Activated CD8-positive, alpha-beta memory T cell treated with anti-CD3 and anti-CD28 coated beads, Interleukin-2, amount 50 U/mL, for 1 hour (primary cell): ENCODE results near the gene UCN2.

Source experiments
- DNase-seq: peaks from one replicate; pipeline ENCODE4 v3.0.0-alpha.2; 2020; ENCODE audit errors: extremely low read depth

Gene UCN2

GRCh38 chr3:48591436-48591835, 27.9 kb upstream of the UCN2 start:
- DNase-seq: no peak

- DNase-seq: no peak
Measured at GRCh38 chr3:48588230-48588629, 24.6 kb upstream of the UCN2 start.

- no peak for DNase-seq
Measured at GRCh38 chr3:48587686-48588085, 24.1 kb upstream of the UCN2 start.

GRCh38 chr3:48585411-48585810, 21.8 kb upstream of the UCN2 start:
- no peak for DNase-seq

GRCh38 chr3:48584836-48585235, 21.3 kb upstream of the UCN2 start:
- no peak for DNase-seq

GRCh38 chr3:48581621-48582481, 18.3 kb upstream of the UCN2 start:
- no peak for DNase-seq

GRCh38 chr3:48576647-48577046, 13.1 kb upstream of the UCN2 start:
- no peak for DNase-seq

GRCh38 chr3:48575366-48575765, 11.8 kb upstream of the UCN2 start:
- DNase-seq: no peak

GRCh38 chr3:48573973-48574585, 10.5 kb upstream of the UCN2 start:
- DNase-seq: no peak

GRCh38 chr3:48572517-48572916, 8.9 kb upstream of the UCN2 start:
- DNase-seq: no peak

GRCh38 chr3:48571938-48572337, 8.4 kb upstream of the UCN2 start:
- no peak for DNase-seq

GRCh38 chr3:48569808-48570450, 6.3 kb upstream of the UCN2 start:
- no peak for DNase-seq

- no peak for DNase-seq
Measured at GRCh38 chr3:48569400-48569799, 5.8 kb upstream of the UCN2 start.

GRCh38 chr3:48568476-48568875, 4.9 kb upstream of the UCN2 start:
- no peak for DNase-seq

GRCh38 chr3:48567500-48567899, 3.9 kb upstream of the UCN2 start:
- DNase-seq: no peak

GRCh38 chr3:48567090-48567489, 3.5 kb upstream of the UCN2 start:
- DNase-seq: no peak

- no peak for DNase-seq
Measured at GRCh38 chr3:48566401-48566760, 2.8 kb upstream of the UCN2 start.

GRCh38 chr3:48565591-48566400, 2.2 kb upstream of the UCN2 start:
- DNase-seq: no peak

- no peak for DNase-seq
Measured at GRCh38 chr3:48565186-48565585, 1.6 kb upstream of the UCN2 start.

GRCh38 chr3:48564667-48565066, 1.1 kb upstream of the UCN2 start:
- no peak for DNase-seq

GRCh38 chr3:48564022-48564421, 441 bp upstream of the UCN2 start:
- DNase-seq: no peak
